ENCODE results near the gene OSTN.

Gene OSTN

GRCh38 chr3:191313296-191313695, 114.3 kb downstream of the OSTN start:
- DNase-seq (ENCODE audit: low read depth in 3 of 3), result no peak

GRCh38 chr3:191314109-191314728, 115.2 kb downstream of the OSTN start:
- DNase-seq (ENCODE audit: low read depth in 3 of 3), result no peak

Measured in stimulated activated CD4-positive, alpha-beta T cell treated with anti-CD3 and anti-CD28 coated beads, TNF-alpha, amount 100 ng/mL, for 24 hours (primary cell).